B cell (primary cell): Measurements from ENCODE around the gene APOC3. TPM values are rescaled to one million over a fixed set of nuclear protein-coding genes. Genes with fewer than 3 reads are reported as not detected.

Experiments used
- ATAC-seq: fragments of 200-7000 bp; cut with Tn5 transposase; one replicate; pipeline ENCODE4 v1.10.0; 2021; ENCODE audit warnings: low read depth, mild to moderate bottlenecking, moderate number of reproducible peaks, moderate library complexity
- CTCF ChIA-PET: fragments of 350-600 bp; sonication (Branson Sonifier 250); formaldehyde crosslinking; loops from one replicate; lab custom pipeline; 2021; ENCODE audit warnings: antibody characterized with exemption, inconsistent platforms; lab: Charles Lee
- POLR2A ChIA-PET: fragments of 350-600 bp; sonication (Branson Sonifier 250); formaldehyde crosslinking; loops from one replicate; lab custom pipeline; 2021; ENCODE audit warnings: antibody characterized with exemption; lab: Charles Lee
- DNase-seq: peaks from one replicate; pipeline ENCODE4 v3.0.0; 2013
- H2AFZ ChIP-seq: 2 replicates; pipeline ENCODE4 v1.6.1; 2012; ENCODE audit warnings: mild to moderate bottlenecking, low read depth, low read length; ENCODE audit not compliant: insufficient read depth, poor library complexity, severe bottlenecking
- H3K27ac ChIP-seq, 2 donors: 1 replicate in 1 of 2; 2 replicates in 1 of 2; pipeline ENCODE4 v1.5.1; 2012 to 2013; ENCODE audit warnings: low read length in 2 of 2, mild to moderate bottlenecking in 2 of 2, moderate library complexity in 1 of 2
- H3K27me3 ChIP-seq, 4 experiments: fragments of 200-600 bp in 1 of 4; sonication (generic) in 1 of 4; replicated peaks in 1 of 4; 1 replicate in 2 of 4; 2 replicates in 2 of 4; pipeline versions ENCODE4 v1.6.1 to v1.7.0; 2013 to 2016; ENCODE audit warnings: low read length in 3 of 4, mild to moderate bottlenecking in 2 of 4, mixed read lengths in 1 of 4, moderate library complexity in 1 of 4; ENCODE audit not compliant: insufficient read depth in 4 of 4, control insufficient read depth in 3 of 4; ENCODE audit errors: control extremely low read depth in 1 of 4
- H3K36me3 ChIP-seq, 2 experiments: replicated peaks in 1 of 2; 1 replicate in 1 of 2; 2 replicates in 1 of 2; pipeline versions ENCODE4 v1.6.1 to v1.7.1; 2013; ENCODE audit warnings: low read length in 1 of 2; ENCODE audit not compliant: insufficient read depth in 2 of 2, control insufficient read depth in 1 of 2; ENCODE audit errors: control extremely low read depth in 1 of 2, extremely low read depth in 1 of 2
- H3K4me1 ChIP-seq, 2 donors: fragments of 200-600 bp in 1 of 2; sonication (generic) in 1 of 2; 1 replicate in 1 of 2; 2 replicates in 1 of 2; pipeline versions ENCODE4 v1.5.1 to v1.6.1; 2013 to 2017; ENCODE audit warnings: low read length in 2 of 2; ENCODE audit not compliant: control insufficient read depth in 2 of 2, insufficient read depth in 2 of 2
- H3K4me2 ChIP-seq: replicated peaks from 2 replicates; pipeline ENCODE3; 2012; ENCODE audit warnings: mild to moderate bottlenecking, low read depth, low read length; ENCODE audit not compliant: poor library complexity, severe bottlenecking
- H3K4me3 ChIP-seq, 5 experiments: fragments of 200-600 bp in 1 of 5; sonication (generic) in 1 of 5; 1 replicate in 3 of 5; 2 replicates in 2 of 5; pipeline versions ENCODE4 v1.5.1 to v1.7.0; 2011 to 2016; ENCODE audit warnings: low read length in 4 of 5, mild to moderate bottlenecking in 4 of 5, low read depth in 2 of 5, control low read depth in 1 of 5, moderate library complexity in 1 of 5; ENCODE audit not compliant: insufficient read depth in 1 of 5; ENCODE audit errors: control extremely low read depth in 1 of 5, extremely low read depth in 1 of 5
- H3K79me2 ChIP-seq: fragments of 200-600 bp; sonication (generic); one replicate; pipeline ENCODE4 v1.6.0; 2016; ENCODE audit warnings: low read length; ENCODE audit not compliant: control insufficient read depth, insufficient read depth
- H3K9ac ChIP-seq: fragments of 200-600 bp; sonication (generic); 2 replicates; pipeline ENCODE4 v1.6.1; 2017; ENCODE audit warnings: mild to moderate bottlenecking, low read length, moderate library complexity
- H3K9me3 ChIP-seq, 3 donors: one replicate each; pipeline versions ENCODE4 v1.6.1 to v1.7.1; 2013; ENCODE audit warnings: low read length in 2 of 3; ENCODE audit not compliant: control insufficient read depth in 2 of 3, insufficient read depth in 1 of 3; ENCODE audit errors: control extremely low read depth in 1 of 3
- H4K20me1 ChIP-seq: 2 replicates; pipeline ENCODE4 v1.6.0; 2012; ENCODE audit warnings: mild to moderate bottlenecking, low read length; ENCODE audit not compliant: insufficient read depth, control insufficient read depth, poor library complexity, severe bottlenecking
- H3K27ac Mint-ChIP-seq: one replicate; pipeline ENCODE4 v1.8.0; 2021; ENCODE audit warnings: mixed read lengths
- H3K27me3 Mint-ChIP-seq: one replicate; pipeline ENCODE4 v1.8.0; 2021; ENCODE audit warnings: mixed read lengths
- H3K4me1 Mint-ChIP-seq: one replicate; pipeline ENCODE4 v1.8.0; 2021; ENCODE audit warnings: mixed read lengths
- H3K4me3 Mint-ChIP-seq: one replicate; pipeline ENCODE4 v1.8.0; 2021; ENCODE audit warnings: mixed read lengths
- H3K9me3 Mint-ChIP-seq: one replicate; pipeline ENCODE4 v1.8.0; 2022; ENCODE audit warnings: mixed read lengths; ENCODE audit not compliant: insufficient read depth
- EZH2 ChIP-seq: IDR thresholded peaks from 2 replicates; pipeline ENCODE4 v1.6.1; 2012; ENCODE audit warnings: borderline replicate concordance, low read depth, mild to moderate bottlenecking, moderate library complexity, low read length; ENCODE audit not compliant: insufficient read depth, poor library complexity, severe bottlenecking
- WGBS: methylation state at CpG from one replicate; pipeline ENCODE4 v1.1.5; 2013; ENCODE audit warnings: missing lambda C conversion rate; ENCODE audit not compliant: insufficient coverage; 5-methylcytosine and 5-hydroxymethylcytosine counted together
- intact Hi-C: fragments of 100-400 bp; cut with micrococcal nuclease; formaldehyde crosslinking; loops from one replicate; pipeline ENCODE4 v1.10.0; 2022
- polyA plus RNA-seq: library from polyadenylated mRNA; depleted of rRNA; stranded (reverse); fragments of >200 nt; gene quantifications from 2 replicates; pipeline ENCODE4 v1.2.3, GENCODE V29; 2012
- total RNA-seq, 2 donors: library from RNA; stranded (reverse); fragments of 120-200 nt in 1 of 2; gene quantifications; 1 replicate in 1 of 2; 2 replicates in 1 of 2; pipeline versions ENCODE4 v1.2.3 to v1.2.4, GENCODE V29; 2013 to 2022
- TF ChIP-seq, protein P1 (sequence below): fragments of 200-600 bp; IDR thresholded peaks from one replicate; pipeline ENCODE4 v1.8.0; 2022; ENCODE audit warnings: antibody characterized with exemption, mild to moderate bottlenecking

Gene APOC3
- total and polyA plus RNA-seq, 2 donors (not counting 1 experiment from before 2014, with no cell fraction given): not detected

DNA sequence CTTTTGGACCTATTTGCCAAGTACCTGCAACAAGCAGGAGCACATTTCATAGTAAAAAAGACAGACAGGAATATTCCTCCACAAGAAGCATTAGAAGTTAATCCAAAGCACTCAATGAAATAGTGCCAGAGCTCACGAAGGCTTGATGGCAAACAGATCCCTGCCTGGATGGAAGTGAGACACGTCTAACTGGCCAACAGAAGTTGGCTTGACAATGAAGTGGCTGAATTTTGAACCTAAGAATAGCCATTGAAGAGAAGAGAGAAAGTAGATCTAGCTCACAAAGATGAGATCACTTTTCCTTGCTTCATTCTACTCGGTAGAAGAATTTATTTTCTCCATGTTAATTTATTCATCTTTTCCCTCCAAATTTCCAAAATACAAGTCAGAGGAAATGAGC is 38.4 kb downstream of the APOC3 start:
- no peaks in the 10 kb centered on the region for H3K9me3 ChIP-seq
- CTCF ChIA-PET: interaction anchor here (4.0 kb wide), 1 partner anchor 12 kb away, joined by 11 read pairs; no protein-coding TSS in a partner anchor
- POLR2A ChIA-PET: no interaction called here
- H3K4me3 ChIP-seq: no peak overlapping the region
- H2AFZ ChIP-seq: no peak overlapping the region
- TF ChIP-seq, protein P1, sequence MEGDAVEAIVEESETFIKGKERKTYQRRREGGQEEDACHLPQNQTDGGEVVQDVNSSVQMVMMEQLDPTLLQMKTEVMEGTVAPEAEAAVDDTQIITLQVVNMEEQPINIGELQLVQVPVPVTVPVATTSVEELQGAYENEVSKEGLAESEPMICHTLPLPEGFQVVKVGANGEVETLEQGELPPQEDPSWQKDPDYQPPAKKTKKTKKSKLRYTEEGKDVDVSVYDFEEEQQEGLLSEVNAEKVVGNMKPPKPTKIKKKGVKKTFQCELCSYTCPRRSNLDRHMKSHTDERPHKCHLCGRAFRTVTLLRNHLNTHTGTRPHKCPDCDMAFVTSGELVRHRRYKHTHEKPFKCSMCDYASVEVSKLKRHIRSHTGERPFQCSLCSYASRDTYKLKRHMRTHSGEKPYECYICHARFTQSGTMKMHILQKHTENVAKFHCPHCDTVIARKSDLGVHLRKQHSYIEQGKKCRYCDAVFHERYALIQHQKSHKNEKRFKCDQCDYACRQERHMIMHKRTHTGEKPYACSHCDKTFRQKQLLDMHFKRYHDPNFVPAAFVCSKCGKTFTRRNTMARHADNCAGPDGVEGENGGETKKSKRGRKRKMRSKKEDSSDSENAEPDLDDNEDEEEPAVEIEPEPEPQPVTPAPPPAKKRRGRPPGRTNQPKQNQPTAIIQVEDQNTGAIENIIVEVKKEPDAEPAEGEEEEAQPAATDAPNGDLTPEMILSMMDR: no peak
- TF ChIP-seq EZH2: no peak
- intact Hi-C loops: no loop called here
- H3K27ac ChIP-seq: no peak overlapping the region
- ATAC-seq (no peak), DNase-seq (no peak)
- H3K27me3 Mint-ChIP-seq: no peaks in the 10 kb centered on the region
- no peaks in the 10 kb centered on the region for H3K27me3 ChIP-seq
- H3K4me1 ChIP-seq: no peaks in the 10 kb centered on the region
- no peaks in the 10 kb centered on the region for H3K9me3 Mint-ChIP-seq
- H3K27ac Mint-ChIP-seq: no peak overlapping the region
- H4K20me1 ChIP-seq: no peaks in the 10 kb centered on the region
- no peaks in the 10 kb centered on the region for H3K79me2 ChIP-seq
- H3K9ac ChIP-seq: no peak overlapping the region
- peaks cover 11 to 96% of the 10 kb centered on the region in 2 experiments for H3K36me3 ChIP-seq
- WGBS: 100% methylated on average over 3 of the region's 3 CpGs
- H3K4me2 ChIP-seq: no peak overlapping the region
- H3K4me1 Mint-ChIP-seq: no peaks in the 10 kb centered on the region
- no peak overlapping the region for H3K4me3 Mint-ChIP-seq

DNA sequence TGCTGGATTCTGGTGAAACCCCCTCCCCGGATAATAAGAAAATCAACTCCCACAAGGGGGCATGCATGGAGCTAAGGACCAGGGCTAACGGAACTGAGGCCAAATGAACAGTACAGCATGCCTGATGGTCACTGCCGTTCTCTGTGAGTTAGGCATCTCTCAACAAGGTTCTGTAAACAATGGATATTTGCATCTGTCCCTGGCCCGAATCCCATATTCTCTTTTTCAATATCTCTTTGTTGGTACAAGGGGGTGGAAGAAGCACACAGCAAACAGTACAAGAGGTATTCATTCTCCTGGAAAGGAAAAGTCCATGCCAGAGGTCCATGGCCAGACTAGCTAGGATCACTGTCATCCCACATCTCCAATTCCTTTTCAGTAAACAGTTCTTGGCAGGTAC is 39.9 kb downstream of the APOC3 start:
- WGBS: 100% methylated on average over 1 of the region's 4 CpGs
- ATAC-seq: no peak
- H3K9ac ChIP-seq: no peak overlapping the region
- no peak overlapping the region for H3K27ac Mint-ChIP-seq
- H3K4me2 ChIP-seq: no peak overlapping the region
- CTCF ChIA-PET: interaction anchor here (1.1 to 4.0 kb wide), 4 partner anchors 10 to 357 kb away, joined by 3 to 16 read pairs (median 7); no protein-coding TSS in a partner anchor
- H2AFZ ChIP-seq: no peak overlapping the region
- intact Hi-C loops: loop anchor here (10.0 kb wide), 1 partner anchor 75 kb away; the partner anchor contains the start of gene APOA5
- no peak for DNase-seq
- no peaks in the 10 kb centered on the region for H4K20me1 ChIP-seq
- H3K27me3 Mint-ChIP-seq: no peaks in the 10 kb centered on the region
- no peaks in the 10 kb centered on the region for H3K4me1 Mint-ChIP-seq
- peaks cover 14 to 96% of the 10 kb centered on the region in 2 experiments for H3K36me3 ChIP-seq
- no peaks in the 10 kb centered on the region for H3K4me1 ChIP-seq
- no peak overlapping the region for H3K27ac ChIP-seq
- no peaks in the 10 kb centered on the region for H3K27me3 ChIP-seq
- TF ChIP-seq, protein P1: no peak
- TF ChIP-seq EZH2: no peak
- H3K4me3 Mint-ChIP-seq: no peak overlapping the region
- no peak overlapping the region for H3K4me3 ChIP-seq
- H3K9me3 Mint-ChIP-seq: no peaks in the 10 kb centered on the region
- no peaks in the 10 kb centered on the region for H3K79me2 ChIP-seq
- H3K9me3 ChIP-seq: no peaks in the 10 kb centered on the region
- POLR2A ChIA-PET: no interaction called here
